HEK293T (cell line): Measurements from ENCODE around the gene PLPP7.

Source experiments
- CTBP1 ChIP-seq: fragments of 450-650 bp; IDR thresholded peaks from 2 replicates; pipeline ENCODE4 v1.6.1; 2016; ENCODE audit warnings: borderline replicate concordance
- FOXK2 ChIP-seq: fragments of 450-650 bp; IDR thresholded peaks from 2 replicates; pipeline ENCODE4 v1.6.1; 2016; ENCODE audit warnings: mild to moderate bottlenecking
- L3MBTL2 ChIP-seq: fragments of 450-650 bp; conservative IDR thresholded peaks from 2 replicates; pipeline ENCODE4 v1.6.1; 2016; ENCODE audit warnings: mild to moderate bottlenecking
- SP1 ChIP-seq: fragments of 450-650 bp; IDR thresholded peaks from 2 replicates; pipeline ENCODE4 v1.6.1; 2017

DNA sequence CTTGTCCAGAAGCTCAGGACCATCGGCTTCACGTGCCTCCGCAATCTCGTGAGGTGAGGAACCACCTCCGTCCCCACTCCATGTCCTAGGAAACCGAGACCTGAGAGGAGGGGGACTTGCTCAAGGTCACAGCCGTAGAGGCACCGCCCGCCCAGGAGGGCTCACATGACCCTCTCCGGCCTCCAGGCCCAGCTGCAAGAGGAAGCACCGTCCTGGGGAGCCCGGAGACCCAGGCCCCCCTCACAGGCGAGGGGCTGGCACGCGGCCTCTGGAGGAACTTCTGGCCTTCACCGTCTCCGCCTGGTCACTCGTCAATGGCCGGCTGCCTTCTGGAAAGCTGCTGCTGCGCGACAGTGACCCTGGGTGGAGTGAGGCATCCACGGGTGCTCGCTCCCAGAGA is 37.4 kb upstream of the PLPP7 start:
- TF ChIP-seq L3MBTL2, result no peak
- no peak for TF ChIP-seq SP1
- no peak for TF ChIP-seq CTBP1
- TF ChIP-seq FOXK2, result no peak
